ENCODE results near the gene KIAA1755. TPM values are rescaled to one million over a fixed set of nuclear protein-coding genes. Genes with fewer than 3 reads are reported as not detected.

The KIAA1755 gene
- total and polyA plus RNA-seq, 5 donors from 2014 or later: not detected

DNA sequence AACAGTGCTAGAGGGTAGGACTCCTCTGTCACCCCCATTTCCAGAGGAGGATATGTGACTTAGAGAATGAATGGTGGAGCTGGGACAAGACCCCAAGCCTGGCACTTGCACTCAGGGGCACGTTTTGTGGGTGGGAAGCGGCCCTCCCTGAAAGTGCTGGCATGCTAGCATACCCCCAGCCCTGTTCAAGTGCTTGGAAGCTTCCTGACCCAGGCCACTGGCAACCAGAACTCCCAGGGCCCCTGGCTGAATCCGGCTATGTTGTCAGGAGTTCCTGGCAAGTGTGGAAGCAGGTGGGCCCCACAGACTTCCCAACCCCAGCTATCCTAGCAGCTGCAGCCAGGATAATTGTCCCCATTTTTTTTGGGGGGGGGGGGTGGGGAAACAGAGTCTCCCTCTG lies 59.9 kb downstream of the KIAA1755 start:
- ATAC-seq (ENCODE audit: low read depth in 2 of 2) (no peak), DNase-seq (no peak)
- no peaks in the 10 kb centered on the region for H3K36me3 ChIP-seq (ENCODE audit: control insufficient read depth, insufficient read depth, low read length)
- no peak overlapping the region for H3K27ac ChIP-seq (ENCODE audit: insufficient read depth, low read length, poor library complexity, severe bottlenecking)
- no peaks in the 10 kb centered on the region for H3K4me1 ChIP-seq (ENCODE audit: control insufficient read depth, insufficient read depth, low read length, poor library complexity, severe bottlenecking)
- no peaks in the 10 kb centered on the region for H3K27me3 ChIP-seq (ENCODE audit: control insufficient read depth, insufficient read depth, low read length)
- no peaks in the 10 kb centered on the region for H3K9me3 Mint-ChIP-seq
- no peak overlapping the region for H3K27ac Mint-ChIP-seq
- H3K4me1 Mint-ChIP-seq: no peaks in the 10 kb centered on the region
- no peak overlapping the region for H3K4me3 ChIP-seq (ENCODE audit: low read depth, low read length)
- H3K4me3 Mint-ChIP-seq: no peak overlapping the region
- H3K9me3 ChIP-seq (ENCODE audit: control insufficient read depth in 2 of 2, low read length in 2 of 2): no peaks in the 10 kb centered on the region
- H3K36me3 Mint-ChIP-seq: no peaks in the 10 kb centered on the region
- H3K27me3 Mint-ChIP-seq: peaks cover 24% of the 10 kb centered on the region

DNA sequence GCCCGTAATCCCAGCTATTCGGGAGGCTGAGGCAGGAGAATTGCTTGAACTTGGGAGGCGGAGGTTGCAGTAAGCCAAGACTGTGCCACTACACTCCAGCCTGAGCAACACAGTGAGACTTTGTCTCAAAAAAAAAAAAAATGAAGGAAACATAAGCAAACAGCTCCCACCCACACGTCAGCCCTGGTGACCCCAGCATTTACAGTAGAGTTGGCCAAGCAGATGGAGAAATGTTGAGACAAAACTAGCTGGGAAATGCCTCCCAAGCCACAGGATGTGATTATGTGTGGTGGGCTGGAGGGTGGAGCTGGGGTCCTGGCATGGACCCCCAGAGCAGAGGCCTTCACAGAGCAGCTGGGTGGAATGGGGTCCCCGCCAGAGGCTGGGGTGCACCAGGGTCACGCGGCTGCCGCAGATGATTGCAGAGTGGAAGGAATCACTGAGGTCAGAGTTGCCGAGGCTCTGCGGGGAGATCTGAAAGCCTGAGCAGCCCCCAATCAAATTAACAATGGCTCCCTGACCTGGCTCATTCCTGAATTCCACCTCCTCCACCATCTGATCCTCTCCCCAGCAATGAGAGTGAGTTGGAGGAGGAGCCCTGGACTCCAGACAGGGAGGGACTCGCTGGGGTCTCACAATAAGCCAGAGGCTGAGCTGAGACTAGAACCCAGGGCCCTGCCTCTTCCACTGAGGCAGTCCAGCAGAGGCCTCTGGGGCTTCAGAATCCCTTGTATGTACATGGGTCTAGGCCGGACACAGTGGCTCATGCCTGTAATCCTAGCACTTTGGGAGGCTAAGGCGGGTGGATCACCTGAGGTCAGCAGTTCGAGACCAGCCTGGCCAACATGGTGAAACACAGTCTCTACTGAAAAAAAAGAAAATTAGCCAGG lies 60.8 kb downstream of the KIAA1755 start:
- Mint-ChIP-seq H3K4me3 (no peak overlapping the region), H3K9me3 (no peaks in the 10 kb centered on the region), H3K27ac (no peak overlapping the region), H3K27me3 (peaks cover 24% of the 10 kb centered on the region), H3K36me3 (no peaks in the 10 kb centered on the region), H3K4me1 (no peaks in the 10 kb centered on the region)
- Histone ChIP-seq H3K27me3 (ENCODE audit: control insufficient read depth, insufficient read depth, low read length) (no peaks in the 10 kb centered on the region), H3K9me3 (ENCODE audit: control insufficient read depth in 2 of 2, low read length in 2 of 2) (no peaks in the 10 kb centered on the region), H3K4me3 (ENCODE audit: low read depth, low read length) (no peak overlapping the region), H3K4me1 (ENCODE audit: control insufficient read depth, insufficient read depth, low read length, poor library complexity, severe bottlenecking) (no peaks in the 10 kb centered on the region), H3K27ac (ENCODE audit: insufficient read depth, low read length, poor library complexity, severe bottlenecking) (no peak overlapping the region), H3K36me3 (ENCODE audit: control insufficient read depth, insufficient read depth, low read length) (no peaks in the 10 kb centered on the region)
- ATAC-seq (ENCODE audit: low read depth in 2 of 2) (no peak), DNase-seq (no peak)

DNA sequence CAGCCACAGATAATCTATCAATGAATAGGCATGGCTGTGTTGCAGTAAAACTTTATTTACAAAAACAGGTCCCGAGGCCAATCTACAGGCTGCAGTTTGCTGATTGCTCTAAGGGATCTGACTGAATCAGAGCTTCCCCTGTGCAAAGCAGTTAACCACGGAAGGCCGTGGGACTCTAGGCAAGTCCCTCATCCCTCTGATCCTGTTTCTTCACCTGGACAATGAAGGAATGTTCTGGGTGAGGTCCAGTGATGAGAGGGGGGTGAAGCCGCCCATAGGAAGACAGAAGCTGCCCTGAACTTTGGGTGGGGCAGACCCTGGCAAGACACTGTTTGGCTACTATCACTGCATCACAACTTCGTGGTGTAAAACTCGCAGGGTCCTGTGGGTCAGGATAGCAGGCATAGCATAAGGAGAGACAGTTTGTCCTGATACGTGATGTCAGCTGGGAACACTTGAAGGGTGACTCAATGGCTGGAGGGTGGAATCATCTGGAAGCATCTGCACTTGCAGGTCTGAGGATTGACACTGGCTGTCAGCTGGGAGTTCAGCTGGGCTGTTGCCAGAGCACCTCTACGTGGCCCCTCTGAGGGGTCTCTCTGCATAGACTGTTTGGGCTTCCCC lies 62.2 kb downstream of the KIAA1755 start:
- Histone ChIP-seq H3K9me3 (ENCODE audit: control insufficient read depth in 2 of 2, low read length in 2 of 2) (no peaks in the 10 kb centered on the region), H3K36me3 (ENCODE audit: control insufficient read depth, insufficient read depth, low read length) (no peaks in the 10 kb centered on the region), H3K4me1 (ENCODE audit: control insufficient read depth, insufficient read depth, low read length, poor library complexity, severe bottlenecking) (no peaks in the 10 kb centered on the region), H3K27me3 (ENCODE audit: control insufficient read depth, insufficient read depth, low read length) (no peaks in the 10 kb centered on the region), H3K4me3 (ENCODE audit: low read depth, low read length) (no peak overlapping the region), H3K27ac (ENCODE audit: insufficient read depth, low read length, poor library complexity, severe bottlenecking) (no peak overlapping the region)
- Mint-ChIP-seq H3K27ac (no peak overlapping the region), H3K36me3 (no peaks in the 10 kb centered on the region), H3K4me1 (no peaks in the 10 kb centered on the region), H3K9me3 (peaks cover 0 to 6% (median 2%) of the 10 kb centered on the region in 7 donors), H3K27me3 (peaks cover 11% of the 10 kb centered on the region), H3K4me3 (no peak overlapping the region)
- no peak for ATAC-seq (ENCODE audit: low read depth in 2 of 2)
- DNase-seq: no peak

DNA sequence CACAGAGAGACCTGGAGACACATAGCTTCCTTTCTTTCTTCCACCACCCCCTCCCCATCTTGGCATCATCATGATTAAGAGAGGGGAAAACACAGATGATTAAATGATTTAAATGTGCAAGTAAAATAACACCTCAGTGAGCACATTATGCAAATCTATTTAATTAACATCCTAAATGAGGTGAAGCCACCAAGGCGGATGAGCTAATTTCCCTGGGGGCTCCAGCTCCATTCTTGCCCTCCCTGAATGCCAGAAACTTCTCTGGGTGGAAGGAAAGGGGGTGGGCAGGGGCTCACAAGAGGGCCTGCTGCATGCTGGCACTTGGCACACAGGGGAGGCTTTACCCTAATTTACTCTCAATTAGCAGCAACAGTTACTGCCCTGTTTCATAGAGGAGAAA lies 62.9 kb downstream of the KIAA1755 start:
- H3K9me3 ChIP-seq (ENCODE audit: control insufficient read depth in 2 of 2, low read length in 2 of 2): no peaks in the 10 kb centered on the region
- Mint-ChIP-seq H3K36me3 (no peaks in the 10 kb centered on the region), H3K9me3 (peaks cover 0 to 6% (median 2%) of the 10 kb centered on the region in 7 donors), H3K4me3 (no peak overlapping the region), H3K27me3 (peaks cover 11% of the 10 kb centered on the region), H3K4me1 (no peaks in the 10 kb centered on the region), H3K27ac (no peak overlapping the region)
- no peak overlapping the region for H3K27ac ChIP-seq (ENCODE audit: insufficient read depth, low read length, poor library complexity, severe bottlenecking)
- H3K27me3 ChIP-seq (ENCODE audit: control insufficient read depth, insufficient read depth, low read length): no peaks in the 10 kb centered on the region
- DNase-seq: no peak
- no peaks in the 10 kb centered on the region for H3K36me3 ChIP-seq (ENCODE audit: control insufficient read depth, insufficient read depth, low read length)
- no peak overlapping the region for H3K4me3 ChIP-seq (ENCODE audit: low read depth, low read length)
- H3K4me1 ChIP-seq (ENCODE audit: control insufficient read depth, insufficient read depth, low read length, poor library complexity, severe bottlenecking): no peaks in the 10 kb centered on the region
- no peak for ATAC-seq (ENCODE audit: low read depth in 2 of 2)

DNA sequence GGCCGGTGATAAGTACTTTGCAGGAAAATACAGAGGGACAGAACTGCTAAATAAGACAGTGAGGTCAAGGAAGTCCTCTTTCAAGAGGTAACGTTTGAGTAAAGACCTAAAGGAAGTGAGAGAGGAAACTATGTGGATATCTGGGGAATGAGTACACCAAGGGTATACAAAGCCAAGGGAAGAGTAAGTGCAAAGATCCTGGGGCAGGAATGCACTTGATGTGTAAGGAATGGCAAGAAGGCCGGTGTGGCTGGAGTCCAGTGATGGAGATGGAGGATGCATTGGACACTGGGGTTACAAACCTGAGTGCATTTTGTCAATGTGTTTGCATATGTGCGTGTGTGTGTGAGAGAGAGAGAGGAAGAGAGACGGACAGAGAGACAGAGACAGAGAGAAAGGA lies 63.3 kb downstream of the KIAA1755 start:
- H3K27me3 Mint-ChIP-seq: peaks cover 11% of the 10 kb centered on the region
- H3K27ac Mint-ChIP-seq: peak overlapping the region in 1 of 3 donors; percentile 58
- no peaks in the 10 kb centered on the region for H3K4me1 Mint-ChIP-seq
- Histone ChIP-seq H3K4me1 (ENCODE audit: control insufficient read depth, insufficient read depth, low read length, poor library complexity, severe bottlenecking) (no peaks in the 10 kb centered on the region), H3K27ac (ENCODE audit: insufficient read depth, low read length, poor library complexity, severe bottlenecking) (no peak overlapping the region), H3K4me3 (ENCODE audit: low read depth, low read length) (no peak overlapping the region), H3K27me3 (ENCODE audit: control insufficient read depth, insufficient read depth, low read length) (no peaks in the 10 kb centered on the region), H3K36me3 (ENCODE audit: control insufficient read depth, insufficient read depth, low read length) (no peaks in the 10 kb centered on the region), H3K9me3 (ENCODE audit: control insufficient read depth in 2 of 2, low read length in 2 of 2) (no peaks in the 10 kb centered on the region)
- no peaks in the 10 kb centered on the region for H3K36me3 Mint-ChIP-seq
- H3K4me3 Mint-ChIP-seq: peak overlapping the region in 1 of 4 donors; percentile 57
- H3K9me3 Mint-ChIP-seq: peaks cover 0 to 6% (median 2%) of the 10 kb centered on the region in 7 donors
- no peak for DNase-seq
- no peak for ATAC-seq (ENCODE audit: low read depth in 2 of 2)

DNA sequence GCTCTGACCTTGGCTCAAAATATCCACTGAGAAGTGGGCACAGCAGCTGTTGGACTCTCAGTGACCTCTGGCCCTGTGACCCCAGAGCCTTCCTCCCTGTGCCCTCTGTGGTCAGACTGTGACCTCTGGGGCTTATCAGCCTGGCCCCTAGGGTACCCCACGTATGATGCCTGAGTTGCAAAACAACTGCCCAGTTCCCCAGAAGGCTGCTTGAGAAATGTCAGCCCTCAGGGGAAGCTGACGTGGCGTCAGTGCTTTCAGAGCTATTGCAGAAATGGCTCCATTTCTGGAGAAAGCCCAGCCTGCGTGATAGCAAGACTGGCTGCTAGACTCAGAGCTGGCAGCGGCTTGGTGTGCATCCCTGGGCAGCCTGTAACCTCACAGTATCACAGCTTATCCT lies 63.9 kb downstream of the KIAA1755 start:
- H3K27ac Mint-ChIP-seq: no peak overlapping the region
- ATAC-seq (ENCODE audit: low read depth in 2 of 2): peak in 1 of 2 donors; percentile 18
- Histone ChIP-seq H3K4me1 (ENCODE audit: control insufficient read depth, insufficient read depth, low read length, poor library complexity, severe bottlenecking) (no peaks in the 10 kb centered on the region), H3K36me3 (ENCODE audit: control insufficient read depth, insufficient read depth, low read length) (no peaks in the 10 kb centered on the region), H3K4me3 (ENCODE audit: low read depth, low read length) (no peak overlapping the region), H3K27me3 (ENCODE audit: control insufficient read depth, insufficient read depth, low read length) (no peaks in the 10 kb centered on the region), H3K9me3 (ENCODE audit: control insufficient read depth in 2 of 2, low read length in 2 of 2) (no peaks in the 10 kb centered on the region), H3K27ac (ENCODE audit: insufficient read depth, low read length, poor library complexity, severe bottlenecking) (no peak overlapping the region)
- peaks cover 0 to 6% (median 2%) of the 10 kb centered on the region in 7 donors for H3K9me3 Mint-ChIP-seq
- H3K4me1 Mint-ChIP-seq: no peaks in the 10 kb centered on the region
- no peak for DNase-seq
- no peak overlapping the region for H3K4me3 Mint-ChIP-seq
- H3K27me3 Mint-ChIP-seq: peaks cover 11% of the 10 kb centered on the region
- H3K36me3 Mint-ChIP-seq: no peaks in the 10 kb centered on the region

DNA sequence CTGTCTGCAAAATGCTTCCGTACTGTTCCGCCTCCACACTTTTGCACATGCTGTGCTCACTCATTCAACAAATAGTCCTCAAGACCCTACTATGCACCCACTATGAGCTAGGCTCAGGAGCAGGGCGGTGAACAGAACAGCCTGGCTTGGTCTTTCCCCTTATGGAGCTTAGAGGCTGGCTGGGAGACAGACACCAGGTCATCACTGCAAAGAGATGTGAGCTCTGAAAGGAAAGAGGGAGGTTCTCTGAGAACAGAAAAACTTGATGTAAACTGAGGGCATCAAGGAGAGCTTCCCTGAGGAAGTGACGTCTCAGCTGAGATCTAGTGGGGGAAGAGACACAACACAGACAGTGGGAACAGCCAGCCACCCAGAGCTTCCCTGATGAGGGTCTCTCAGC lies 64.5 kb downstream of the KIAA1755 start:
- ATAC-seq (ENCODE audit: low read depth in 2 of 2) (no peak), DNase-seq (no peak)
- H3K27me3 ChIP-seq (ENCODE audit: control insufficient read depth, insufficient read depth, low read length): no peaks in the 10 kb centered on the region
- H3K27me3 Mint-ChIP-seq: peaks cover 11% of the 10 kb centered on the region
- no peaks in the 10 kb centered on the region for H3K9me3 ChIP-seq (ENCODE audit: control insufficient read depth in 2 of 2, low read length in 2 of 2)
- H3K4me1 Mint-ChIP-seq: no peaks in the 10 kb centered on the region
- H3K36me3 ChIP-seq (ENCODE audit: control insufficient read depth, insufficient read depth, low read length): no peaks in the 10 kb centered on the region
- peaks cover 0 to 6% (median 2%) of the 10 kb centered on the region in 7 donors for H3K9me3 Mint-ChIP-seq
- H3K4me3 ChIP-seq (ENCODE audit: low read depth, low read length): no peak overlapping the region
- no peak overlapping the region for H3K27ac Mint-ChIP-seq
- H3K4me1 ChIP-seq (ENCODE audit: control insufficient read depth, insufficient read depth, low read length, poor library complexity, severe bottlenecking): no peaks in the 10 kb centered on the region
- no peak overlapping the region for H3K4me3 Mint-ChIP-seq
- no peaks in the 10 kb centered on the region for H3K36me3 Mint-ChIP-seq
- H3K27ac ChIP-seq (ENCODE audit: insufficient read depth, low read length, poor library complexity, severe bottlenecking): no peak overlapping the region

All from CD4-positive, CD25-positive, alpha-beta regulatory T cell (primary cell).